Activated CD4-positive, alpha-beta memory T cell treated with anti-CD3 and anti-CD28 coated beads for 36 hours (primary cell): ENCODE results near the gene HIVEP2. TPM values are rescaled to one million over a fixed set of nuclear protein-coding genes. Genes with fewer than 3 reads are reported as not detected.
"Not testable (repeated sequence)": the region's sequence is repeated elsewhere in the genome, so short reads cannot be mapped to it uniquely, and the experiment has no call there.

Experiments used
- CTCF ChIA-PET: fragments of 350-600 bp; sonication (Branson Sonifier 250); formaldehyde crosslinking; loops from one replicate; lab custom pipeline; 2021; ENCODE audit warnings: antibody characterized with exemption, inconsistent platforms; lab: Charles Lee
- POLR2A ChIA-PET: fragments of 350-600 bp; sonication (Branson Sonifier 250); formaldehyde crosslinking; loops from one replicate; lab custom pipeline; 2021; ENCODE audit warnings: antibody characterized with exemption; lab: Charles Lee
- DNase-seq: peaks from one replicate; pipeline ENCODE4 v3.0.0-alpha.2; 2020
- H3K27ac Mint-ChIP-seq: one replicate; pipeline ENCODE4 v1.8.0; 2021; ENCODE audit warnings: mixed read lengths
- H3K27me3 Mint-ChIP-seq: one replicate; pipeline ENCODE4 v1.8.0; 2021; ENCODE audit warnings: mixed read lengths
- H3K36me3 Mint-ChIP-seq: one replicate; pipeline ENCODE4 v1.8.0; 2021; ENCODE audit warnings: mixed read lengths
- H3K4me1 Mint-ChIP-seq: one replicate; pipeline ENCODE4 v1.8.0; 2021; ENCODE audit warnings: low read depth, mixed read lengths
- H3K4me3 Mint-ChIP-seq: one replicate; pipeline ENCODE4 v1.8.0; 2021; ENCODE audit warnings: mild to moderate bottlenecking, mixed read lengths
- H3K9me3 Mint-ChIP-seq: one replicate; pipeline ENCODE4 v1.8.0; 2021; ENCODE audit warnings: mixed read lengths
- intact Hi-C: fragments of 100-400 bp; cut with micrococcal nuclease; formaldehyde crosslinking; loops from one replicate; pipeline ENCODE4 v1.15.1; 2023
- total RNA-seq, 2 experiments: library from RNA; stranded (reverse); gene quantifications; one replicate each; pipeline ENCODE4 v1.2.3, GENCODE V29; 2021

HIVEP2 gene
- 10 to 100 TPM; 24.3 to 25.1 TPM for total RNA-seq

DNA sequence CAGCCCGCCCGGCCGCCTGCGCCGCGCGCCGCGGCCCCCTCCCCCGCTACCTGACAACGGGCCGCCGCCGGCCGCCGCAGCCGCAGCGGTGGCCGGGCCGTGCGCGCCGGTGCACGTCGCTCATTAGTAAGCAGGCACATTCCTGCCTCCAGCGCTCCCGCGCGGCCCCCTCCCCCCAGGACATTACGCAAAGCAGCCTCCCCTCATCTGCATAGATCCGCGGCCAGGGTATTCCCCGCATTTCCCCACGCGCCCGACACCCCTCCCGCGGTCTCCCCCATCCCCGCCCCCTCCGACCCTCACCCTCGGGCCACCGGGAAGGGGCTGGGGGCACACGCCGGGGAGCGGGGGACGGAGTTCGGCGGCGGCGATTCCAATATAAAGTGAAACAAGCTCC, at the start of gene HIVEP2:
Gene HIVEP2 (minus strand): TSS at position 128 of the 397 bp plus-strand sequence. CDS start 170,438 bp downstream, outside the sequence.
- CTCF ChIA-PET = no interaction called here
- POLR2A ChIA-PET = interaction anchor here (0.6 to 2.8 kb wide), 19 partner anchors 15 to 593 kb away, joined by 3 to 26 read pairs (median 4); no protein-coding TSS in a partner anchor

DNA sequence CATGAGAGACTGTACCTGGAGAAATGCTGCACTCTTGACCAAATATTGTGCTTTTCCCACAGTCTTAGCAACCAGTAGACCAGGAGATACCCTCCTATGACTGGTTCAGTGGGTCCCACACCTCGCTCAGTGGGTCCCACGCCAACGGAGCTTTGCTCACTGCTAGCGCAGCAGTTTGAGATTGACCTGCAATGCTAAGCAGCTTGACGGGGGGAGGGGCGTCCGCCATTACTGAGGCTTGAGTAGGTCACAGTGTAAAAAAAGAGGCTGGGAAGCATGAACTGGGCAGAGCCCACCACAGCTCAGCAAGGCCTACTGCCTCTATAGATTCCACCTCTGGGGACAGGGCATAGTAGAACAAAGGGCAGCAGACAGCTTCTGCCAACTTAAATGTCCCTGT, 49.0 kb upstream of the HIVEP2 start:
- ChIA-PET POLR2A (no interaction called here), CTCF (interaction anchor here (0.6 kb wide), 1 partner anchor 37 kb away, joined by 3 read pairs; no protein-coding TSS in a partner anchor)
- H3K4me3 Mint-ChIP-seq = no peak overlapping the region
- H3K27ac Mint-ChIP-seq = no peak overlapping the region
- DNase-seq = no peak
- peaks cover 3% of the 10 kb centered on the region for H3K9me3 Mint-ChIP-seq
- no peaks in the 10 kb centered on the region for H3K36me3 Mint-ChIP-seq
- intact Hi-C loops = no loop called here
- H3K4me1 Mint-ChIP-seq = no peaks in the 10 kb centered on the region
- peaks cover 3% of the 10 kb centered on the region for H3K27me3 Mint-ChIP-seq

More for the DNA sequence above, at the start of gene HIVEP2:
- Mint-ChIP-seq H3K27me3 (peaks cover 2% of the 10 kb centered on the region), H3K4me1 (peaks cover 39% of the 10 kb centered on the region), H3K4me3 (peak within 1 kb of the TSS; percentile 96), H3K27ac (peak within 1 kb of the TSS; percentile 99), H3K36me3 (peaks cover 6% of the 10 kb centered on the region), H3K9me3 (no peaks in the 10 kb centered on the region)
- peak; percentile 93 for DNase-seq
- intact Hi-C loops = loop anchor here (5.0 to 10.0 kb wide), 6 partner anchors 72 to 1400 kb away; partner anchors contain the start of gene STX11

GRCh38 chr6:142987490-142987889, 42.5 kb upstream of the HIVEP2 start:
- ChIA-PET CTCF (no interaction called here), POLR2A (no interaction called here)
- Mint-ChIP-seq H3K36me3 (no peaks in the 10 kb centered on the region), H3K4me3 (no peak overlapping the region), H3K27me3 (peaks cover 4% of the 10 kb centered on the region), H3K4me1 (no peaks in the 10 kb centered on the region), H3K9me3 (peaks cover under 1% of the 10 kb centered on the region), H3K27ac (no peak overlapping the region)
- DNase-seq = no peak
- intact Hi-C loops = no loop called here

DNA sequence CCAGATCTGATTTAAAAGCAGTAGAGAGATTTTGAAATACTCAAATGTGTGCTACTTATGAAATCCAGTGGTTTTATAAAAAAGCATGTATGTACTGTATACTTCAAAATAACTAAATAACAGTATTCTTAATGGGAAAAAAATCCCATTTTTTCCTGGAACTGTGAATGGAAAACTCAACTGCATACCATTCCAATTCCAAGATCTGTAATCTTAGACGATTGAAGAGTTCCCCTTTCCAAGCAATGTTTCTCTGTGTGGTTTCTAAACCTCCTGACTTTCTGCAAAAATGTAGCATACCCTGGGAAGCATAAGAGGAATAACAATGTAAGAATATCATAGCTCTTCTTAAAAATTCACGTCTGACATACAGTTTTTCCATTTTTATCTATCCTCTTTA, 40.3 kb upstream of the HIVEP2 start:
- intact Hi-C loops = no loop called here
- H3K9me3 Mint-ChIP-seq = peaks cover 20% of the 10 kb centered on the region
- H3K4me1 Mint-ChIP-seq = no peaks in the 10 kb centered on the region
- ChIA-PET CTCF (no interaction called here), POLR2A (no interaction called here)
- H3K27me3 Mint-ChIP-seq = peaks cover 2% of the 10 kb centered on the region
- no peak overlapping the region for H3K27ac Mint-ChIP-seq
- H3K4me3 Mint-ChIP-seq = no peak overlapping the region
- peaks cover 12% of the 10 kb centered on the region for H3K36me3 Mint-ChIP-seq
- no peak for DNase-seq

DNA sequence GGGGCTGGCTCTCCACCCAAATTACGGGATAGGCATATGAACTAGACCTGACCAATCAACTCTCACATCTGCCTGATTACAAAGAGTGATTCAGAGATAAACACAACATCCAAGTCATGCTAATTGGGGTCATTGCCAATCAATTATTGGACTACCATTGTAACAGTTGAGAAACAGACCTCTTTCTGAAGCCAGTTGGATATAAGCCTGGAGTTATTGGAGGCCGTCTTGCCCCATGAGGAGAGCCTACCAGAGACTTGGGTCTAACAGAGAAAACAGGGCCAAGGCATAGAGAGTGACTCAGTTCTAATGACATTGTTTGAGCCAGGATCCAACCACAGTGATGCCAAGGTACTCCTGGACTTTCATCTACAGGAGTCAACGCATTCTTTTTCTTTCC, 39.4 kb upstream of the HIVEP2 start:
- CTCF ChIA-PET = no interaction called here

DNA sequence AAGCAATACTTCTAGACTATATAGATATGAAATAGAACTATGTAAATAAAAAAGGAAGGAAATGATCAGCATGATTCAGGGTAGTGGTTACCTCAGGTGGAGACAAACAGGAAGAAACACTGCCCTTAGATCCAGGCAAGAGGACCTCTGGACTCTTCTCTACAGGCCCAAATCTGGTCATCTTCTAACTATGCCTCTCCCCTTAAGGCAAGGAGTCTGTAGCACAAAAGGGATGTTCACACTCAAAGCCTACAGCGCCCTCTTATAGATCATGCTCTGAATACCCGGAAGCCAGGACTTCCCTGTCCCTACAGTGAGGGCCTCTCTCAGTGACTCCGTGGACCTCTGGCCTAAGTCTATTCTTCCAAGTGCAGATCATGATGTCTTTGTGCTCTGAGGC, 30.4 kb upstream of the HIVEP2 start:
- POLR2A ChIA-PET = no interaction called here
- peaks cover 6% of the 10 kb centered on the region for H3K9me3 Mint-ChIP-seq
- CTCF ChIA-PET = no interaction called here

More for the DNA sequence above, 39.4 kb upstream of the HIVEP2 start:
- Mint-ChIP-seq H3K9me3 (peaks cover 23% of the 10 kb centered on the region), H3K27ac (no peak overlapping the region), H3K27me3 (peaks cover 2% of the 10 kb centered on the region), H3K36me3 (peaks cover 12% of the 10 kb centered on the region), H3K4me1 (no peaks in the 10 kb centered on the region), H3K4me3 (no peak overlapping the region)
- POLR2A ChIA-PET = no interaction called here
- intact Hi-C loops = no loop called here
- no peak for DNase-seq

GRCh38 chr6:142970941-142971340, 26.0 kb upstream of the HIVEP2 start:
- DNase-seq, H3K4me3 Mint-ChIP-seq, H3K27ac Mint-ChIP-seq, H3K27me3 Mint-ChIP-seq, H3K36me3 Mint-ChIP-seq, H3K4me1 Mint-ChIP-seq, POLR2A ChIA-PET, CTCF ChIA-PET, H3K9me3 Mint-ChIP-seq, intact Hi-C loops: not testable (repeated sequence)

More for the DNA sequence above, 30.4 kb upstream of the HIVEP2 start:
- no peaks in the 10 kb centered on the region for H3K27me3 Mint-ChIP-seq
- H3K36me3 Mint-ChIP-seq = no peaks in the 10 kb centered on the region
- H3K27ac Mint-ChIP-seq = no peak overlapping the region
- no peak overlapping the region for H3K4me3 Mint-ChIP-seq
- intact Hi-C loops = no loop called here
- H3K4me1 Mint-ChIP-seq = no peaks in the 10 kb centered on the region
- no peak for DNase-seq

DNA sequence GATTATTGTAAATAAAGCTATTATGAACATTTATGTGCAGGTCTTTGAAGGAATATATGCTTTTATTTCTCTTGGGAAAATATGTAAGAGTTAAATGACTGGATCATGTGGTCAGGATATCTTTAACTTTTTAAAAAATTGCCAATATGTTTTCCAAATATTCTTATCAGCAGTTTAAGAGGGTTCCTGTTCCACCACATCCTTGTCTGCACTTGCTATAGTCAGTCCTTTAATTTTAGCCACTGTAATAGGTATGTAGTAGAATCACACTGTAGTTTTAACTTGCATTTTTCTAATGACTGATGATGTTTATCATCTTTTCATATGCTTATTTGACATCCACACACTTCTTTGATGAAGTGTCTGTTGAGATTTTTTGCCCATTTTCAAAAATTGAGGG, 23.6 kb upstream of the HIVEP2 start:
- no peaks in the 10 kb centered on the region for H3K9me3 Mint-ChIP-seq
- CTCF ChIA-PET = no interaction called here
- no peak for DNase-seq
- POLR2A ChIA-PET = no interaction called here
- H3K27ac Mint-ChIP-seq = no peak overlapping the region
- no peaks in the 10 kb centered on the region for H3K27me3 Mint-ChIP-seq
- peaks cover 2% of the 10 kb centered on the region for H3K36me3 Mint-ChIP-seq
- H3K4me1 Mint-ChIP-seq = no peaks in the 10 kb centered on the region
- intact Hi-C loops = no loop called here
- no peak overlapping the region for H3K4me3 Mint-ChIP-seq

DNA sequence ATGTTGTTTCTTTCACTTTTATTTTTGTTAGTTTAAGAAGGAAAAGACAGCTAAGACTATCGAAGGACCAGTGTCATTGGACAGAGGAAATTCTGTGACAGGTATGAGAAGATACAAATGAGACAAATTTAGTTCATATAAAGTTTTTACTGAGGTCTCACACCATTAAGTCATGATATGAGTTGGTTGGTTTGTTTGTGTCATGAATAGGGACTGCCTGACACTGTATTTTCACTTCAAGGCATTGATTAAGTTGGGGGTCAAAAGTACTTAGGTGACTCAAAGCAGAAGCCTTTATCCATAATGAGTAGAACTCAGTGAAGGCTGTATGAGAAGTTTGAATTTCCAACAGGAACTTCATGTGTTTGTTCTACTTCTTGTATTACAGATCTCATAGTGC, 21.3 kb upstream of the HIVEP2 start:
- CTCF ChIA-PET = no interaction called here
- no peak overlapping the region for H3K27ac Mint-ChIP-seq

GRCh38 chr6:142965164-142965563, 20.2 kb upstream of the HIVEP2 start:
- intact Hi-C loops = no loop called here
- no peaks in the 10 kb centered on the region for H3K4me1 Mint-ChIP-seq
- DNase-seq = no peak
- no peaks in the 10 kb centered on the region for H3K27me3 Mint-ChIP-seq
- peaks cover 6% of the 10 kb centered on the region for H3K36me3 Mint-ChIP-seq
- CTCF ChIA-PET = interaction anchor here (0.9 kb wide), 1 partner anchor 62 kb away, joined by 3 read pairs; no protein-coding TSS in a partner anchor
- H3K4me3 Mint-ChIP-seq = no peak overlapping the region
- H3K27ac Mint-ChIP-seq = no peak overlapping the region
- H3K9me3 Mint-ChIP-seq = peaks cover 9% of the 10 kb centered on the region
- POLR2A ChIA-PET = no interaction called here

More for the DNA sequence above, 21.3 kb upstream of the HIVEP2 start:
- H3K4me1 Mint-ChIP-seq = no peaks in the 10 kb centered on the region
- DNase-seq = no peak
- intact Hi-C loops = no loop called here
- POLR2A ChIA-PET = no interaction called here
- H3K36me3 Mint-ChIP-seq = peaks cover 2% of the 10 kb centered on the region
- H3K4me3 Mint-ChIP-seq = no peak overlapping the region
- H3K27me3 Mint-ChIP-seq = no peaks in the 10 kb centered on the region
- peaks cover under 1% of the 10 kb centered on the region for H3K9me3 Mint-ChIP-seq

DNA sequence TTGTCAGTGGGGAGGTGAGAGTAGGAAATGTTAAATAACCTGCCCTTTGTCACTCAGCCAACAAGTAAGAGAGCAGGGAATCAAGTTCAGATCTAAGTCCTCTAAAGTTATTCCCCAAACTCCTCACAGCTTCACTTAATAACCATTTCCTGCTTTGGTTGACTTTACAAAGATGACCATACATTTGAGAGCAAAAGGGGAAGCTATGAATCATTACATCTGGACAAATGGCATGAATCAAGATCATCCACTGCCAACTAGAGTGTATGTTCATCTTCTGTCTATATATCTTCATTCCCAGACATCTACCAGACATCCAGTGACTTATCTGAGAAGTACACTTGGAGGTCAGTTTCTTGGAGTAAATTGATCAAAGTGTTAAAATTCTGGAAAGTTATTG, 15.1 kb upstream of the HIVEP2 start:
- H3K27me3 Mint-ChIP-seq = no peaks in the 10 kb centered on the region
- DNase-seq = no peak
- intact Hi-C loops = no loop called here
- peaks cover 7% of the 10 kb centered on the region for H3K36me3 Mint-ChIP-seq
- H3K9me3 Mint-ChIP-seq = peaks cover 9% of the 10 kb centered on the region
- no peaks in the 10 kb centered on the region for H3K4me1 Mint-ChIP-seq
- no peak overlapping the region for H3K4me3 Mint-ChIP-seq
- no peak overlapping the region for H3K27ac Mint-ChIP-seq
- POLR2A ChIA-PET = no interaction called here
- CTCF ChIA-PET = no interaction called here

GRCh38 chr6:142958343-142958742, 13.4 kb upstream of the HIVEP2 start:
- no peak for DNase-seq
- Mint-ChIP-seq H3K27me3 (no peaks in the 10 kb centered on the region), H3K4me1 (peaks cover 1% of the 10 kb centered on the region), H3K36me3 (peaks cover 7% of the 10 kb centered on the region), H3K27ac (no peak overlapping the region), H3K9me3 (peaks cover 9% of the 10 kb centered on the region), H3K4me3 (no peak overlapping the region)
- POLR2A ChIA-PET = interaction anchor here (0.7 kb wide), 1 partner anchor 174 kb away, joined by 4 read pairs; no protein-coding TSS in a partner anchor
- CTCF ChIA-PET = interaction anchor here (0.7 kb wide), 1 partner anchor 266 kb away, joined by 3 read pairs; no protein-coding TSS in a partner anchor
- intact Hi-C loops = no loop called here

DNA sequence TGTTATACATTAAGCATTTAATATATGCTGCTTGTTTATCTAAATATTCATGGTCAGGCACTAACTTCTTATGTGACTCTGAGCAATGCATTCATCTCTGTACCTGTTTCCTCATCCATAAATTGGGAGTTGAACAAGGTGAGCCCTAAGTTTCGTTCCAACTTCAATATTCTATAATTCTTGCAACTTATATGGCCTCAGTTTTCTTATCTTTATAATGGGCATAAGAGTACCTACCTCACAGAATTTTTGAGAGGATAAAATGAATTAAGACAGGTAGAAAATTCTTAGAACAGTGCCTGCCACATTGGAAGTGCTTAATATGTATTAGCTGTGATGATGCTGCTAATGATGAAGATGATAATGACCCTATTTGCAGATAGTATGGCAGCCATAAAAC, 11.8 kb upstream of the HIVEP2 start:
- ChIA-PET POLR2A (no interaction called here), CTCF (no interaction called here)
- H3K4me3 Mint-ChIP-seq = no peak overlapping the region
- H3K27ac Mint-ChIP-seq = no peak overlapping the region
- intact Hi-C loops = no loop called here
- peaks cover 9% of the 10 kb centered on the region for H3K9me3 Mint-ChIP-seq
- H3K36me3 Mint-ChIP-seq = peaks cover 7% of the 10 kb centered on the region
- peaks cover 17% of the 10 kb centered on the region for H3K4me1 Mint-ChIP-seq
- H3K27me3 Mint-ChIP-seq = no peaks in the 10 kb centered on the region
- DNase-seq = no peak
